Measurements from ENCODE around the gene CORO2A. TPM values are rescaled to one million over a fixed set of nuclear protein-coding genes. Genes with fewer than 3 reads are reported as not detected.

Gene CORO2A
- total and polyA plus RNA-seq, 2 of the 8 experiments (the other 6 are each of a cell fraction or from before 2014, with no cell fraction given) = 13.7 to 27.9 TPM

- H3K79me2 ChIP-seq (ENCODE audit: control insufficient read depth in 1 of 2, insufficient read depth in 2 of 2, low read length in 2 of 2) = no peaks in the 10 kb centered on the region
- peaks cover 2 to 19% (median 3%) of the 10 kb centered on the region in 4 experiments; a peak in 4 of 8 replicates for H3K36me3 ChIP-seq (ENCODE audit: control insufficient read depth in 2 of 4, insufficient read depth in 4 of 4, low read length in 3 of 4)
- no peak overlapping the region for H4K5ac ChIP-seq (ENCODE audit: insufficient read length, low read depth, low read length)
- H2BK12ac ChIP-seq (ENCODE audit: low read depth, low read length) = no peak overlapping the region
- no peaks in the 10 kb centered on the region for H3K27me3 ChIP-seq (replicated peaks in 1 of 4; ENCODE audit: control insufficient read depth in 3 of 4, extremely low read depth in 1 of 4, insufficient read depth in 3 of 4, low read length in 3 of 4)
- H2BK20ac ChIP-seq (ENCODE audit: low read length) = no peak overlapping the region
- H3K27ac ChIP-seq (ENCODE audit: low read depth, low read length) = no peak overlapping the region
- H3K9ac ChIP-seq (replicated peaks in 1 of 4; ENCODE audit: extremely low read depth in 1 of 4, low read depth in 3 of 4, low read length in 3 of 4) = no peak overlapping the region
- FAIRE-seq (no peak), DNase-seq (ENCODE audit: low read depth in 1 of 2, low spot score in 2 of 2) (no peak)
- no peak overlapping the region for H3K23ac ChIP-seq (ENCODE audit: insufficient read length)
- H2BK15ac ChIP-seq (ENCODE audit: low read length) = no peak overlapping the region
- H2BK120ac ChIP-seq (replicated peaks; ENCODE audit: low read depth, low read length) = no peak overlapping the region
- no peak overlapping the region for H3K4me3 ChIP-seq (ENCODE audit: extremely low read depth in 1 of 4, insufficient read depth in 2 of 4, low read depth in 3 of 4, low read length in 4 of 4)
- no peaks in the 10 kb centered on the region for H4K20me1 ChIP-seq (replicated peaks in 1 of 2; ENCODE audit: control insufficient read depth in 1 of 2, insufficient read depth in 2 of 2, low read length in 2 of 2)
- no peak overlapping the region for H2BK5ac ChIP-seq (ENCODE audit: low read depth, low read length)
- ChIA-PET CTCF (ENCODE audit: partially characterized antibody) (interaction anchor here (1.0 to 3.5 kb wide), 6 partner anchors 10 to 68 kb away, joined by 3 to 18 read pairs (median 5); no protein-coding TSS in a partner anchor), POLR2A (ENCODE audit: partially characterized antibody) (interaction anchor here (1.4 to 1.7 kb wide), 3 partner anchors 10 to 16 kb away, joined by 3 to 6 read pairs (median 5); no protein-coding TSS in a partner anchor)
- no peak overlapping the region for H3K18ac ChIP-seq (ENCODE audit: extremely low read depth, low read length)
- H3K79me1 ChIP-seq (ENCODE audit: low read depth, low read length) = no peaks in the 10 kb centered on the region
- WGBS, 2 experiments (ENCODE audit: extremely low coverage in 1 of 2, insufficient coverage in 1 of 2, insufficient read length in 1 of 2, insufficient replicate concordance in 2 of 2, low coverage in 1 of 2, low lambda C conversion rate in 2 of 2, missing lambda C conversion rate in 1 of 2) = 86% methylated on average over 6 of the region's 6 CpGs; no CpG with 5 or more reads in 1 of the 2 experiments
- no peaks in the 10 kb centered on the region for H3K9me3 ChIP-seq (ENCODE audit: insufficient read depth in 2 of 2, low read depth in 1 of 2, low read length in 1 of 2)
- H3K4me1 ChIP-seq (replicated peaks in 1 of 4; ENCODE audit: control insufficient read depth in 3 of 4, insufficient read depth in 4 of 4, low read length in 3 of 4) = no peaks in the 10 kb centered on the region
- no peak overlapping the region for H3K56ac ChIP-seq (replicated peaks; ENCODE audit: insufficient read length, low read depth, low read length)
- no peak overlapping the region for H3K4me2 ChIP-seq (ENCODE audit: insufficient read depth in 1 of 2, low read depth in 2 of 2, low read length in 2 of 2)
- no peak overlapping the region for H2AFZ ChIP-seq (ENCODE audit: low read length)
- H3K4ac ChIP-seq (replicated peaks; ENCODE audit: insufficient read length, low read depth, low read length) = no peak overlapping the region
- H2AK5ac ChIP-seq (ENCODE audit: low read depth, low read length) = no peak overlapping the region
- H4K91ac ChIP-seq (replicated peaks; ENCODE audit: insufficient read length, low read length) = no peak overlapping the region
- no peak overlapping the region for H3K14ac ChIP-seq (ENCODE audit: insufficient read length)
- H4K8ac ChIP-seq (ENCODE audit: extremely low read depth, insufficient read depth, low read length) = no peak overlapping the region
- no peaks in the 10 kb centered on the region for H3K23me2 ChIP-seq (ENCODE audit: low read depth, low read length)
- TF ChIP-seq HDAC2 (IDR thresholded peaks at IDR 0.05; ENCODE audit: borderline replicate concordance in 1 of 2, low read depth in 2 of 2, low read length in 2 of 2) (no peak), EP300 (IDR thresholded peaks at IDR 0.05; ENCODE audit: borderline replicate concordance in 1 of 2, low read depth in 2 of 2, low read length in 2 of 2) (no peak), SP1 (IDR thresholded peaks at IDR 0.05; ENCODE audit: low read depth, low read length) (no peak), CHD1 (IDR thresholded peaks at IDR 0.05; ENCODE audit: low read depth, low read length) (no peak), HDAC6 (IDR thresholded peaks at IDR 0.05; ENCODE audit: low read depth, low read length) (no peak), SUZ12 (IDR thresholded peaks at IDR 0.05; ENCODE audit: low read length) (no peak), CREB1 (IDR thresholded peaks at IDR 0.05) (no peak), EGR1 (IDR thresholded peaks at IDR 0.05; ENCODE audit: borderline replicate concordance, low read depth, low read length) (no peak), NANOG (IDR thresholded peaks at IDR 0.05; ENCODE audit: insufficient read depth, low read depth, low read length, poor library complexity, severe bottlenecking) (no peak)
Observed at GRCh38 chr9:98230789-98231188, 38.4 kb upstream of the CORO2A start.
